GM12864 (cell line): ENCODE results near the gene SMCHD1.
"Not testable (repeated sequence)": the region's sequence is repeated elsewhere in the genome, so short reads cannot be mapped to it uniquely, and the experiment has no call there.

Experiments
- DNase-seq: peaks from one replicate; pipeline ENCODE4 v3.0.0-alpha.2; 2011; ENCODE audit warnings: low read depth
- H3K4me3 ChIP-seq: 2 replicates; pipeline ENCODE4 v1.5.1; 2011; ENCODE audit warnings: mild to moderate bottlenecking, low read depth, low read length, control low read depth
- TF ChIP-seq, protein P1 (sequence below): IDR thresholded peaks from 2 replicates; pipeline ENCODE4 v1.5.1; 2011; ENCODE audit warnings: low read depth, mild to moderate bottlenecking, moderate library complexity, low read length, control low read depth, inconsistent platforms; ENCODE audit errors: missing control alignments

The SMCHD1 gene

GRCh38 chr18:2792395-2792794 lies 136.9 kb downstream of the SMCHD1 start:
- TF ChIP-seq, protein P1, sequence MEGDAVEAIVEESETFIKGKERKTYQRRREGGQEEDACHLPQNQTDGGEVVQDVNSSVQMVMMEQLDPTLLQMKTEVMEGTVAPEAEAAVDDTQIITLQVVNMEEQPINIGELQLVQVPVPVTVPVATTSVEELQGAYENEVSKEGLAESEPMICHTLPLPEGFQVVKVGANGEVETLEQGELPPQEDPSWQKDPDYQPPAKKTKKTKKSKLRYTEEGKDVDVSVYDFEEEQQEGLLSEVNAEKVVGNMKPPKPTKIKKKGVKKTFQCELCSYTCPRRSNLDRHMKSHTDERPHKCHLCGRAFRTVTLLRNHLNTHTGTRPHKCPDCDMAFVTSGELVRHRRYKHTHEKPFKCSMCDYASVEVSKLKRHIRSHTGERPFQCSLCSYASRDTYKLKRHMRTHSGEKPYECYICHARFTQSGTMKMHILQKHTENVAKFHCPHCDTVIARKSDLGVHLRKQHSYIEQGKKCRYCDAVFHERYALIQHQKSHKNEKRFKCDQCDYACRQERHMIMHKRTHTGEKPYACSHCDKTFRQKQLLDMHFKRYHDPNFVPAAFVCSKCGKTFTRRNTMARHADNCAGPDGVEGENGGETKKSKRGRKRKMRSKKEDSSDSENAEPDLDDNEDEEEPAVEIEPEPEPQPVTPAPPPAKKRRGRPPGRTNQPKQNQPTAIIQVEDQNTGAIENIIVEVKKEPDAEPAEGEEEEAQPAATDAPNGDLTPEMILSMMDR = no peak
- DNase-seq = no peak
- no peak overlapping the region for H3K4me3 ChIP-seq

DNA sequence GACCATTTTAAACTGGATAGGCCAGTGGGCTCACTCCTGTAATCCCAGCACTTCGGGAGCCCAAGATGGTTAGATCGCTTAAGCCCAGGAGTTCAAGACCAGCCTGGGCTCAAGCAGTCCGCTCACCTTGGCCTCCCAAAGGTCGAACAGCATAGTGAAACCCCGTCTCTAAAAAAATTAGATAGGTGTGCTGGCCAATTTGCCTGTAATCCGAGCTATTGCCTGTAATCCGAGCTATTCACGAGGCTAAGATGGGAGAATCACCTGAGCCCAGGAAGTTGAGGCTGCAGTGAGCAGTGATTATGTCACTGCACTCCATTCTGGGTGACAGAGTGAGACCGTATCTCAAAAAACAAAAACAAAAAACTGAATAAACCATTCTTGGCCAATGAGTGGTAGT lies 138.6 kb downstream of the SMCHD1 start:
- no peak overlapping the region for H3K4me3 ChIP-seq
- no peak for DNase-seq
- TF ChIP-seq, protein P1 = no peak

DNA sequence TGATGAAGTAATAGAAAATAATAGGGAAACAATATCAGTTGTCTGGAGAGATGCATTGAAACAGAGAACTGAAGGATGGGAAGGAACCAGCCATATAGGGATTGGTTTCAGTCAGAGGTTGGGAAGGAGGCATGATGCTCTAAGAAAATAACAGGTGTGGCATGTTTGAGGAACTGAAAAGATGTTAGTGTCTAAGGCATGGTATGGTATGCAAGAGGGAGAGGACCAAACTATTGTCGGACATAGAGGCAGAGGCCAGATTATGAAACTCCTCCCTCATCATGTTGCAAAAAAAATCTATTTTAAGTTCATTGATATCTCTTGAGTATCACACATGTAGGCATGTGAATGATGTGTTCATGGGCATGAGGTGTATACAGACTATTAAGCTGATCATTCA lies 142.4 kb downstream of the SMCHD1 start:
- DNase-seq = no peak
- TF ChIP-seq, protein P1 = no peak
- no peak overlapping the region for H3K4me3 ChIP-seq

- TF ChIP-seq, protein P1 = no peak
- no peak for DNase-seq
- no peak overlapping the region for H3K4me3 ChIP-seq
Measured at GRCh38 chr18:2799369-2799768, 143.8 kb downstream of the SMCHD1 start.

GRCh38 chr18:2805970-2806943 lies 150.7 kb downstream of the SMCHD1 start:
- TF ChIP-seq, protein P1 = no peak
- H3K4me3 ChIP-seq = no peak overlapping the region

GRCh38 chr18:2808640-2809039 lies 153.1 kb downstream of the SMCHD1 start:
- H3K4me3 ChIP-seq, DNase-seq: not testable (repeated sequence)

More at GRCh38 chr18:2805970-2806943, 150.7 kb downstream of the SMCHD1 start:
- no peak for DNase-seq

- not testable (repeated sequence) for H3K4me3 ChIP-seq, DNase-seq
Measured at GRCh38 chr18:2809666-2810183, 154.2 kb downstream of the SMCHD1 start.

DNA sequence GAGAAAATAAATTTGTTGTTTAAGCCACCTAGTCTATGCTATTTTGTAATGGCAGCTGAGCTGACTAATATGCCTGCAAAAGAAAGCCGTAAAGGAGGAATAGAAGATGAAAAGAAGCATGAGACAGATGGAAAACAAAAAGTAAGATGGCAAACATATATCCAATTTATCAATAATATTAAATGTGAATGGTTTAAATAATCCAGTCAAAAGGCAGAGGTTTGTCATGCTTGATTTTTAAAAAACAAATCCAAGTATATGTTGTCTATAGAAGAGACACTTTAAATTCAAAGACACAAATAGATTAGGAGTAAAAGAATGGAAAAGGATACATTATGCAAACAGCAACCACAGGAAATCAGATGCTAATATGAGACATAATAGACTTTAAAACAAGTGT lies 155.9 kb downstream of the SMCHD1 start:
- no peak overlapping the region for H3K4me3 ChIP-seq
- TF ChIP-seq, protein P1 = no peak
- DNase-seq = no peak
